ENCODE data around the gene TRIM33. TPM values are rescaled to one million over a fixed set of nuclear protein-coding genes. Genes with fewer than 3 reads are reported as not detected.
"Not testable (repeated sequence)": the region's sequence is repeated elsewhere in the genome, so short reads cannot be mapped to it uniquely, and the experiment has no call there.

Gene TRIM33
- total and polyA plus RNA-seq, 12 donors, result 3.5 to 28.7 (median 20.0) TPM

DNA sequence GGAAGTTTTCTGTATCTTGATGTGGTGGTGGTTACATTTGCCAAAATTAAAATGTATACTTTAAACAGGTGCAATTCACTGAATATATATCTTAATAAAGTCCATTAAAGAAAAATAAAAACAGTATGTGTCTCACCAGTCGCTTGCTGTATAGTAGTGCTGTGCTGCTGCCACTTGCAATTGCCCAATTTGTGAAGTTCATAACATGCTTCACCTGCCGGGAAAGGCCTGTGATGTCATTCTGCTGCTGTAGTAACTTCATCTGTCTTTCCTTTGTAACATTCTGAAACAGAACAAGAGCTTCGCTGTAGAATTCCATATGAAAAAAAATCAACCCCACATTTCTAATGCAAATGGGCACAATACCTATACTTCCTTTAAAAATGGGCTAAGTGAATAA lies 83.4 kb downstream of the TRIM33 start:
- no peaks in the 10 kb centered on the region for H3K27me3 ChIP-seq
- 80 to 84% methylated on average over 3 of the region's 3 CpGs for WGBS, 2 donors
- no peaks in the 10 kb centered on the region for H3K9me3 ChIP-seq
- H3K4me1 ChIP-seq, result peaks cover 0 to 19% (median 5%) of the 10 kb centered on the region in 9 donors
- H3K36me3 ChIP-seq, result peaks cover 0 to 78% (median 16%) of the 10 kb centered on the region in 9 donors
- ATAC-seq, result no peak
- peak overlapping the region in 2 of 10 donors; percentile 4 to 15 for H3K27ac ChIP-seq
- TF ChIP-seq, protein P1, sequence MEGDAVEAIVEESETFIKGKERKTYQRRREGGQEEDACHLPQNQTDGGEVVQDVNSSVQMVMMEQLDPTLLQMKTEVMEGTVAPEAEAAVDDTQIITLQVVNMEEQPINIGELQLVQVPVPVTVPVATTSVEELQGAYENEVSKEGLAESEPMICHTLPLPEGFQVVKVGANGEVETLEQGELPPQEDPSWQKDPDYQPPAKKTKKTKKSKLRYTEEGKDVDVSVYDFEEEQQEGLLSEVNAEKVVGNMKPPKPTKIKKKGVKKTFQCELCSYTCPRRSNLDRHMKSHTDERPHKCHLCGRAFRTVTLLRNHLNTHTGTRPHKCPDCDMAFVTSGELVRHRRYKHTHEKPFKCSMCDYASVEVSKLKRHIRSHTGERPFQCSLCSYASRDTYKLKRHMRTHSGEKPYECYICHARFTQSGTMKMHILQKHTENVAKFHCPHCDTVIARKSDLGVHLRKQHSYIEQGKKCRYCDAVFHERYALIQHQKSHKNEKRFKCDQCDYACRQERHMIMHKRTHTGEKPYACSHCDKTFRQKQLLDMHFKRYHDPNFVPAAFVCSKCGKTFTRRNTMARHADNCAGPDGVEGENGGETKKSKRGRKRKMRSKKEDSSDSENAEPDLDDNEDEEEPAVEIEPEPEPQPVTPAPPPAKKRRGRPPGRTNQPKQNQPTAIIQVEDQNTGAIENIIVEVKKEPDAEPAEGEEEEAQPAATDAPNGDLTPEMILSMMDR (IDR thresholded peaks at IDR 0.05), result no peak
- intact Hi-C loops (cut with DNase I), result loop anchor here in 7 of 10 donors (2.0 to 10.0 kb wide), 3 partner anchors 80 to 83 kb away; no protein-coding TSS in a partner anchor
- no peak for DNase-seq
- H3K4me3 ChIP-seq, result no peak overlapping the region

DNA sequence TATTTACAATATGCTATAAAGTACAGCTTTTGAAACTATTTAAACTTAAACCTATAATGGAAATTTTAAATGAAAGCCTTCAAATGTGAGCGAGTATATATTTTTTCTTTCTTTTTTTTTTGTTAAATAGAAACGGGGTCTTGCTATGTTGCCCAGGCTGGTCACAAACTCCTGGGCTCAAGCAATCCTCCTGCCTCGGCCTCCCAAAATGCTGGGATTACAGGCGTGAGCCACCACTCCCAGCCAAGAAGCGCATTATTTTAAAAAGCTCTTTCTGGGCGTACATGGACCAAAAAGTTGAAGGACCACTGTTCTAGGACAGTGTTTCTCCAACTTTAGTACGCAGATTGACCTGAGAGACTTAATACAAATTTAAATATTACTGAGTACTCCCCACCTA lies 87.5 kb downstream of the TRIM33 start:
- TF ChIP-seq, protein P1 (IDR thresholded peaks at IDR 0.05), result no peak
- ATAC-seq (no peak), DNase-seq (no peak)
- whole genome bisulfite sequencing, 2 donors, result 96 to 99% methylated on average over 7 of the region's 7 CpGs
- Histone ChIP-seq H3K9me3 (no peaks in the 10 kb centered on the region), H3K27me3 (no peaks in the 10 kb centered on the region), H3K27ac (no peak overlapping the region), H3K4me1 (peaks cover 0 to 10% (median 0%) of the 10 kb centered on the region in 9 donors), H3K4me3 (no peak overlapping the region), H3K36me3 (peaks cover 0 to 95% (median 44%) of the 10 kb centered on the region in 9 donors)
- intact Hi-C loops (cut with DNase I), result loop anchor here in 2 of 10 donors (10.0 kb wide), 1 partner anchor 79 kb away; no protein-coding TSS in a partner anchor

DNA sequence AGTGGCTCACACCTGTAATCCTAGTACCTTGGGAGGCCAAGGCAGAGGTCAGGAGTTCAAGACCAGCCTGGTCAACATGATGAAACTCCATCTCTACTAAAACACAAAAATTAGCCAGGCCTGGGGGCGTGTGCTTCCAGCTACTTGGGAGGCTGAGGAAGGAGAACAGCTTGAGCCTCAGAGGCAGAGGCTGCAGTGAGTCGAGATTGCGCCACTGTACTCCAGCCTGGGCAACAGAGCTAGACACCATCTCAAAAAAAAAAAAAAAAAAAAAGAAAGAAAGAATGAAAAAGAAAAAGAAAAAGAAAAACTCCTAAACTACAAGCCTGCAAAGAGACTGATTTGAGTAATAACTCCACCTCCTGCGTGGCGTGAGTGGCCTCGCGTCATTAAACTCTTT lies 92.1 kb downstream of the TRIM33 start:
- not testable (repeated sequence) for H3K27me3 ChIP-seq, H3K27ac ChIP-seq, H3K4me3 ChIP-seq, DNase-seq, H3K4me1 ChIP-seq, ATAC-seq, H3K9me3 ChIP-seq
- WGBS, 2 donors, result 98% methylated on average over 7 of the region's 7 CpGs
- H3K36me3 ChIP-seq, result peaks cover 0 to 99% (median 49%) of the 10 kb centered on the region in 9 donors
- intact Hi-C loops (cut with DNase I), result loop anchor here in 1 of 10 donors (5.0 kb wide), 1 partner anchor 67 kb away; no protein-coding TSS in a partner anchor

DNA sequence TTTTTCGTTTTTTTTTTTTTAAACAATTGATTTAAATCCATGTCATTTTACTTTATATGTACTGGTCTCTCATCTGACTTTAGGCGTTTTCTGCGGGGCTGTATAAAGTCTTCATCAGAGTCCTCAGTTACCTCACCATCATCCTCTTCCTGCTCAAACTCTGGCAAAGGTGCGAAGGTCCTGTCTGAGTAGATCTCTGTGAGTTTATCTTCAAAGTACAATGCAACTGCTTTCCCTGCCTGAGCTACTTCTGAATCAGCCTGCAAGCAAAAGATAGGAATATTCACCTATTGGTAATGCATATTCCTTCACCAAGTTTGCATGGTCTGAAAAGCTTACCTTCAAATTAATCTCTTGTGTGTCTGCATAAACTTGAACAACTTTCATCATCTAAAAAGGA lies 113.4 kb downstream of the TRIM33 start:
- H3K27me3 ChIP-seq, result no peaks in the 10 kb centered on the region
- no peaks in the 10 kb centered on the region for H3K4me1 ChIP-seq
- no peak overlapping the region for H3K27ac ChIP-seq
- H3K4me3 ChIP-seq, result no peak overlapping the region
- peaks cover 0 to 100% (median 30%) of the 10 kb centered on the region in 9 donors for H3K36me3 ChIP-seq
- ATAC-seq (no peak), DNase-seq (no peak)
- intact Hi-C loops (cut with DNase I), result no loop called here
- H3K9me3 ChIP-seq, result no peaks in the 10 kb centered on the region
- WGBS, 2 donors, result 92 to 96% methylated on average over 4 of the region's 4 CpGs
- TF ChIP-seq, protein P1 (IDR thresholded peaks at IDR 0.05), result no peak

DNA sequence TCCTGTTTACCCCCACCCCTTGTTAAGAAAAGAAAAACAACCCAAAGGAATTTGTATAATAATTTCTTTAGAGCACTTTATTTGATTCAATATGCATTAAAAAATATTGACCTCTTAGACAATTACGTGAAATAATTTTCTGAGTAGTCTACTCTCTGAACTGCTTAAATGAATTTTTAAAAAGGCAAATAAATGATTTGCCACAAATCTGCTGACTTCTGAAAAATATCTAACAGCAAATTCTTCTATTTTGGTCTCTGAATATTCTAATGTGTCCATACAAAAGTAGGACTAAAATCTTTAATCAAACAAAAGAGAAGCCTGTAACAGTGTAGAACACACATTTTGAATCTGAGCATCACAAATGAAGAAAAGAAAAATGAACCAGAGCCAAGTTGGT lies 115.1 kb downstream of the TRIM33 start:
- TF ChIP-seq, protein P1 (IDR thresholded peaks at IDR 0.05), result no peak
- intact Hi-C loops (cut with DNase I), result no loop called here
- no peak overlapping the region for H3K4me3 ChIP-seq
- DNase-seq (no peak), ATAC-seq (no peak)
- H3K4me1 ChIP-seq, result no peaks in the 10 kb centered on the region
- H3K27ac ChIP-seq, result no peak overlapping the region
- no peaks in the 10 kb centered on the region for H3K9me3 ChIP-seq
- H3K36me3 ChIP-seq, result peaks cover 0 to 99% (median 33%) of the 10 kb centered on the region in 9 donors
- H3K27me3 ChIP-seq, result no peaks in the 10 kb centered on the region
- WGBS, 2 donors, result 99 to 100% methylated on average over 1 of the region's 1 CpG
